ENCODE results near the gene PTPRM. TPM values are rescaled to one million over a fixed set of nuclear protein-coding genes. Genes with fewer than 3 reads are reported as not detected.
A peak's percentile ranks its signal among the peaks of the same experiment; 100 is the strongest.

Gene PTPRM
- total and polyA plus RNA-seq, 2 experiments from 2014 or later, result 30.9 to 62.8 TPM

- Histone ChIP-seq H3K9me3 (ENCODE audit: low read depth) (no peaks in the 10 kb centered on the region), H3K4me1 (ENCODE audit: insufficient read depth) (peaks cover 20% of the 10 kb centered on the region), H3K27me3 (replicated peaks; ENCODE audit: insufficient read depth) (no peaks in the 10 kb centered on the region), H3K9me2 (ENCODE audit: insufficient read depth) (no peaks in the 10 kb centered on the region), H2AFZ (no peak overlapping the region), H3K79me2 (ENCODE audit: insufficient read depth) (no peaks in the 10 kb centered on the region), H3K4me3 (no peak overlapping the region), H4K20me1 (ENCODE audit: insufficient read depth) (no peaks in the 10 kb centered on the region), H3K9ac (no peak overlapping the region), H3K27ac (no peak overlapping the region), H3K4me2 (ENCODE audit: unreplicated experiment) (no peak overlapping the region), H3F3A (ENCODE audit: insufficient read depth) (peaks cover 7% of the 10 kb centered on the region; the same call in 1 of the 2 replicates), H3K36me3 (ENCODE audit: low read depth) (no peaks in the 10 kb centered on the region)
- TF ChIP-seq EZH2phosphoT487 (IDR thresholded peaks at IDR 0.05; ENCODE audit: insufficient read depth, low read depth) (no peak), EZH2 (IDR thresholded peaks at IDR 0.05; ENCODE audit: insufficient read depth, poor library complexity, severe bottlenecking) (no peak)
- whole genome bisulfite sequencing, 2 experiments (ENCODE audit: low coverage in 1 of 2, low lambda C conversion rate in 2 of 2, missing lambda C conversion rate in 2 of 2), result 82 to 86% methylated on average over 5 of the region's 5 CpGs
- DNase-seq, result no peak
- in situ Hi-C loops (cut with MboI), result no loop called here
Observed at GRCh38 chr18:7813131-7813530, 246.0 kb downstream of the PTPRM start.

- no peak for DNase-seq
- Histone ChIP-seq H3K9me3 (ENCODE audit: low read depth) (no peaks in the 10 kb centered on the region), H3K36me3 (ENCODE audit: low read depth) (no peaks in the 10 kb centered on the region), H3K79me2 (ENCODE audit: insufficient read depth) (no peaks in the 10 kb centered on the region), H3K27me3 (replicated peaks; ENCODE audit: insufficient read depth) (no peaks in the 10 kb centered on the region), H3K4me1 (ENCODE audit: insufficient read depth) (peaks cover 20% of the 10 kb centered on the region), H2AFZ (no peak overlapping the region), H3K27ac (no peak overlapping the region), H3K9me2 (ENCODE audit: insufficient read depth) (no peaks in the 10 kb centered on the region), H3F3A (ENCODE audit: insufficient read depth) (peaks cover 7% of the 10 kb centered on the region; the same call in 1 of the 2 replicates), H3K4me3 (no peak overlapping the region), H3K9ac (no peak overlapping the region), H3K4me2 (ENCODE audit: unreplicated experiment) (no peak overlapping the region), H4K20me1 (ENCODE audit: insufficient read depth) (no peaks in the 10 kb centered on the region)
- TF ChIP-seq EZH2phosphoT487 (IDR thresholded peaks at IDR 0.05; ENCODE audit: insufficient read depth, low read depth), result no peak
- TF ChIP-seq EZH2 (IDR thresholded peaks at IDR 0.05; ENCODE audit: insufficient read depth, poor library complexity, severe bottlenecking), result no peak
- WGBS, 2 experiments (ENCODE audit: low coverage in 1 of 2, low lambda C conversion rate in 2 of 2, missing lambda C conversion rate in 2 of 2), result 97 to 98% methylated on average over 5 of the region's 5 CpGs
- in situ Hi-C loops (cut with MboI), result no loop called here
Observed at GRCh38 chr18:7814754-7815315, 247.7 kb downstream of the PTPRM start.

GRCh38 chr18:7815787-7816186 is 248.7 kb downstream of the PTPRM start:
- Histone ChIP-seq H3K9me2 (ENCODE audit: insufficient read depth) (no peaks in the 10 kb centered on the region), H4K20me1 (ENCODE audit: insufficient read depth) (no peaks in the 10 kb centered on the region), H3K27me3 (replicated peaks; ENCODE audit: insufficient read depth) (no peaks in the 10 kb centered on the region), H3K4me3 (no peak overlapping the region), H3K36me3 (ENCODE audit: low read depth) (no peaks in the 10 kb centered on the region), H3K79me2 (ENCODE audit: insufficient read depth) (no peaks in the 10 kb centered on the region), H2AFZ (no peak overlapping the region), H3K9me3 (ENCODE audit: low read depth) (no peaks in the 10 kb centered on the region), H3K27ac (no peak overlapping the region), H3K9ac (no peak overlapping the region), H3F3A (ENCODE audit: insufficient read depth) (peaks cover 7% of the 10 kb centered on the region; the same call in 1 of the 2 replicates), H3K4me2 (ENCODE audit: unreplicated experiment) (no peak overlapping the region), H3K4me1 (ENCODE audit: insufficient read depth) (peaks cover 20% of the 10 kb centered on the region)
- WGBS, 2 experiments (ENCODE audit: low coverage in 1 of 2, low lambda C conversion rate in 2 of 2, missing lambda C conversion rate in 2 of 2), result 94 to 100% methylated on average over 2 of the region's 2 CpGs
- TF ChIP-seq EZH2 (IDR thresholded peaks at IDR 0.05; ENCODE audit: insufficient read depth, poor library complexity, severe bottlenecking), result no peak
- TF ChIP-seq EZH2phosphoT487 (IDR thresholded peaks at IDR 0.05; ENCODE audit: insufficient read depth, low read depth), result no peak
- in situ Hi-C loops (cut with MboI), result no loop called here
- no peak for DNase-seq

GRCh38 chr18:7817575-7818230 is 250.6 kb downstream of the PTPRM start:
- DNase-seq, result peak; percentile 29

More at GRCh38 chr18:7817575-7818230, 250.6 kb downstream of the PTPRM start:
- H3K4me2 ChIP-seq (ENCODE audit: unreplicated experiment), result peak overlapping the region; percentile 21
- 32 to 39% methylated on average over 8 of the region's 8 CpGs for WGBS, 2 experiments (ENCODE audit: low coverage in 1 of 2, low lambda C conversion rate in 2 of 2, missing lambda C conversion rate in 2 of 2)
- in situ Hi-C loops (cut with MboI), result no loop called here
- no peaks in the 10 kb centered on the region for H3K9me2 ChIP-seq (ENCODE audit: insufficient read depth)
- no peaks in the 10 kb centered on the region for H3K79me2 ChIP-seq (ENCODE audit: insufficient read depth)
- H3K27me3 ChIP-seq (replicated peaks; ENCODE audit: insufficient read depth), result no peaks in the 10 kb centered on the region
- no peak overlapping the region for H3K4me3 ChIP-seq
- no peaks in the 10 kb centered on the region for H3F3A ChIP-seq (ENCODE audit: insufficient read depth)
- H4K20me1 ChIP-seq (ENCODE audit: insufficient read depth), result no peaks in the 10 kb centered on the region
- H3K4me1 ChIP-seq (ENCODE audit: insufficient read depth), result peaks cover 11% of the 10 kb centered on the region
- no peak overlapping the region for H3K9ac ChIP-seq
- no peak for TF ChIP-seq EZH2 (IDR thresholded peaks at IDR 0.05; ENCODE audit: insufficient read depth, poor library complexity, severe bottlenecking)
- TF ChIP-seq EZH2phosphoT487 (IDR thresholded peaks at IDR 0.05; ENCODE audit: insufficient read depth, low read depth), result no peak
- H3K9me3 ChIP-seq (ENCODE audit: low read depth), result no peaks in the 10 kb centered on the region
- no peak overlapping the region for H2AFZ ChIP-seq
- H3K36me3 ChIP-seq (ENCODE audit: low read depth), result no peaks in the 10 kb centered on the region
- H3K27ac ChIP-seq, result no peak overlapping the region
